Lower leg skin (tissue), 4 donors: Measurements from ENCODE around the gene NRIP2. TPM values are rescaled to one million over a fixed set of nuclear protein-coding genes. Genes with fewer than 3 reads are reported as not detected.

ENCODE experiments used
- DNase-seq, 2 donors: peaks; one replicate each; pipeline ENCODE4 v3.0.0-alpha.2; 2019; ENCODE audit warnings: low spot score in 2 of 2
- H3K4me3 ChIP-seq: fragments of 200-600 bp; sonication (generic); 2 replicates; pipeline ENCODE4 v1.5.1; 2017; ENCODE audit warnings: mild to moderate bottlenecking, low read depth; ENCODE audit not compliant: poor library complexity, severe bottlenecking
- POLR2A ChIP-seq, 2 donors: fragments of 450-650 bp; IDR thresholded peaks; one replicate each; pipeline ENCODE4 v1.6.1; 2016 to 2017; ENCODE audit warnings: antibody characterized with exemption in 2 of 2, mild to moderate bottlenecking in 1 of 2, moderate library complexity in 1 of 2
- WGBS, 2 donors: methylation state at CpG; one replicate each; pipeline ENCODE4 v1.1.5; 2018; 5-methylcytosine and 5-hydroxymethylcytosine counted together
- intact Hi-C: fragments of 100-400 bp; cut with DNase I; formaldehyde crosslinking; loops from one replicate; pipeline ENCODE4 v1.15.0; 2023; ENCODE audit warnings: low total_unique reads
- total RNA-seq, 4 donors: library from RNA; depleted of rRNA; stranded (reverse); fragments of >200 nt; gene quantifications; one replicate each; pipeline ENCODE4 v1.1.0, GENCODE V29; 2016
- TF ChIP-seq, protein P1 (sequence below), 3 donors: fragments of 450-650 bp; IDR thresholded peaks; one replicate each; pipeline ENCODE4 v1.5.1; 2016; ENCODE audit warnings: antibody characterized with exemption in 3 of 3, mild to moderate bottlenecking in 3 of 3, moderate library complexity in 2 of 3

NRIP2 gene
- total RNA-seq, 4 donors from 2014 or later: 0.17 to 1.9 (median 0.79) TPM

DNA sequence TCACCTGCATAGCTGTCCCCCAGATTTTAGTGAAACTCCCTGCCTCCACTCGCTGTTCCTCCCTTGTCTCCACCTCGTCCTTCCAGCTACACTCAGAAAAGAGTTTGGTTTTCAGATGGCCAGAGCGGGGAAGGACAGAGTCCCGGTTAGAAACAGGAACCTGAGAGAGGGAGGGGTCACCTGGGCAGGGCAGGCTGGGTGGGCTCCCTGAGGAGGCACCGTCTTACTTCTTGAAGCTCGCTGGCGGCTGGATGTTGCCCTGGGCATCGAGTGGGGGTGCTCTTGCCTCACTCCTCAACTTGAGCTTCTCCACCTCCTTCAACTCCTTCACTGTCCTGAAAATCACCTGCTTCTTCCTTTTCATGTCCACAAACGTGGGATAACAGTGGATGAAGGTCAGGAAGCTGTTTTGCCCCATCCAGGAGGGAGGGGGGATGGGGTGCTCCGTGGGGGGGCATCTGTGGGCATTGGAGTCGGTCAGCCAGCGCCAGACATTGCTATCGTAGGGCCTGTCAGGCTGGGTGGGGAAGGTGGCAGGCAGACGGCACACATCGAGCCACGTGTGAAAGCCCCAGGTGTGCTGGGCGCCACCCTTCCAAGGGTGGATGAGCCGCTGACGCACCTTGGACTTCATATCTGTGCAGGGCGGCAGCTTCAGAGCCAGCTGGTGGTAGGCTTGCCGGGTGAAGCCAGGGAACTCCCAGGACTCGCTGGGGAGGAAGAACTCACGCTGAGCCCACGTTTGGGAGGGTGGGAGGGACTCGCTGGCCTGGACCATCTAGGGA lies 20.0 kb upstream of the NRIP2 start:
- DNase-seq: no peak
- 69 to 75% methylated on average over 25 of the region's 25 CpGs for WGBS, 2 donors
- TF ChIP-seq, protein P1, sequence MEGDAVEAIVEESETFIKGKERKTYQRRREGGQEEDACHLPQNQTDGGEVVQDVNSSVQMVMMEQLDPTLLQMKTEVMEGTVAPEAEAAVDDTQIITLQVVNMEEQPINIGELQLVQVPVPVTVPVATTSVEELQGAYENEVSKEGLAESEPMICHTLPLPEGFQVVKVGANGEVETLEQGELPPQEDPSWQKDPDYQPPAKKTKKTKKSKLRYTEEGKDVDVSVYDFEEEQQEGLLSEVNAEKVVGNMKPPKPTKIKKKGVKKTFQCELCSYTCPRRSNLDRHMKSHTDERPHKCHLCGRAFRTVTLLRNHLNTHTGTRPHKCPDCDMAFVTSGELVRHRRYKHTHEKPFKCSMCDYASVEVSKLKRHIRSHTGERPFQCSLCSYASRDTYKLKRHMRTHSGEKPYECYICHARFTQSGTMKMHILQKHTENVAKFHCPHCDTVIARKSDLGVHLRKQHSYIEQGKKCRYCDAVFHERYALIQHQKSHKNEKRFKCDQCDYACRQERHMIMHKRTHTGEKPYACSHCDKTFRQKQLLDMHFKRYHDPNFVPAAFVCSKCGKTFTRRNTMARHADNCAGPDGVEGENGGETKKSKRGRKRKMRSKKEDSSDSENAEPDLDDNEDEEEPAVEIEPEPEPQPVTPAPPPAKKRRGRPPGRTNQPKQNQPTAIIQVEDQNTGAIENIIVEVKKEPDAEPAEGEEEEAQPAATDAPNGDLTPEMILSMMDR (IDR thresholded peaks at IDR 0.05): no peak
- TF ChIP-seq POLR2A (IDR thresholded peaks at IDR 0.05): no peak
- no peak overlapping the region for H3K4me3 ChIP-seq
- intact Hi-C loops: loop anchor here (10.0 kb wide), 1 partner anchor 90 kb away; no protein-coding TSS in a partner anchor

DNA sequence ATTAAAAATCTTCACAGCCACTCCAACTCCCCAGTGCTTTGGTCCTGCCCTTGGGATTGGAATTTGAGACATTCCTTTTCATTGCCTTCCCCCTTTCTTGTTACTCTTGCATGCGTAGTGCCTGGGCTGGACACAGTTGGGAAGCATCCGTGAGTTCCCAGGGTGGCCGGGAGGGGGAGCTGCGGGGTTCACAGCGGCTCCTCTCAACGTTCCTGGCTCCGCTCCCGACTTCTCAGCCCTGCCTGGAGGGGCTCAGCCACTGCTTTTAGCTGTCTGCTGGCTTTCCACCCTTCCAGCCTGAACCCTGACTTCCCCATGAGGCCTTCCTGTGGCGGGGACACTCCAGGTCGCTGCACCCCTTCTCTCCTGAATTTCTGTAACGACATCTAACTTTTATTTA lies 18.8 kb upstream of the NRIP2 start:
- peak; percentile 59 to 94 for DNase-seq
- intact Hi-C loops: loop anchor here (10.0 kb wide), 1 partner anchor 91 kb away; no protein-coding TSS in a partner anchor
- no peak overlapping the region for H3K4me3 ChIP-seq
- TF ChIP-seq, protein P1 (IDR thresholded peaks at IDR 0.05): no peak
- TF ChIP-seq POLR2A (IDR thresholded peaks at IDR 0.05): no peak
- WGBS, 2 donors: 18 to 25% methylated on average over 11 of the region's 11 CpGs

DNA sequence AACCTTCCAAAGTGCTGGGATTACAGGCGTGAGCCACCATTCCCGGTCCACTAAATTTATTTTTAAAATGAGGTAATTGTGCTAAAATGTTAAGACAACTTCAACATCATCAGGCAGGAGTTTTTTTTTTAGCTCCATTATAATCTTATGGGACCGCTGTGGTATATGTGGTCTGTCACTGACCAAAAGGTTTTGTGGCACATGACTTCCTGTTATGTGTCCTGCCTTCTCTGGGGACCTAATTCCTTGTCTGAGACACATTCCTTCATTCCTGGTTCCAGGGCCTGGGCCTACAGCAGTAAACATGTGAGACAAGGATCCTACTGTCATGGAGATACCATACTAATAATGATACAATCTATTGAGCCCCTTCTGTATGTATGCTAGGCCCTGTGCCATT lies 17.1 kb upstream of the NRIP2 start:
- intact Hi-C loops: loop anchor here (10.0 kb wide), 1 partner anchor 93 kb away; no protein-coding TSS in a partner anchor
- TF ChIP-seq, protein P1 (IDR thresholded peaks at IDR 0.05): no peak
- TF ChIP-seq POLR2A (IDR thresholded peaks at IDR 0.05): no peak
- DNase-seq: no peak
- no peak overlapping the region for H3K4me3 ChIP-seq
- 86 to 95% methylated on average over 3 of the region's 3 CpGs for WGBS, 2 donors

DNA sequence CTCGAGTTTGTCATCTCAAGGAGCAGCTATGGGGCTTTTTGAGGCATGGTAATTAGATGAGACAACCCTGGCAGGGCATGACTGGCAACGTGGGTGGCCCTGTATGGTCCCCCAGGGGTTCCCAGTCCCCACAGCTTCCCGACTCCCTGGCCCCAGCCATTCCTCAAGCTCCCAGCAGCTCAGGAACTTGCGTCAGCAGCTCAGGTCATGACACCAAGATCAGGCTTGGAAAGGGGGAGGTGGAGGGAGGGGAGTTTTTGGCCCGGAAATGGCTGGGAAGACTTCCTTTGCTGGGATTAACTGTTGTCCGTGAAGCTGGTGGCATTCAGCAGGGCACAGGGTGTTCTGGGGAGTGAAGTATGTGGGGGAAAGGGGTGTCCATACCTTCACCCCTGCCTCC lies 10.4 kb upstream of the NRIP2 start:
- no peak for DNase-seq
- H3K4me3 ChIP-seq: no peak overlapping the region
- 40 to 56% methylated on average over 6 of the region's 6 CpGs for WGBS, 2 donors
- TF ChIP-seq, protein P1 (IDR thresholded peaks at IDR 0.05): no peak
- TF ChIP-seq POLR2A (IDR thresholded peaks at IDR 0.05): no peak
- intact Hi-C loops: no loop called here

DNA sequence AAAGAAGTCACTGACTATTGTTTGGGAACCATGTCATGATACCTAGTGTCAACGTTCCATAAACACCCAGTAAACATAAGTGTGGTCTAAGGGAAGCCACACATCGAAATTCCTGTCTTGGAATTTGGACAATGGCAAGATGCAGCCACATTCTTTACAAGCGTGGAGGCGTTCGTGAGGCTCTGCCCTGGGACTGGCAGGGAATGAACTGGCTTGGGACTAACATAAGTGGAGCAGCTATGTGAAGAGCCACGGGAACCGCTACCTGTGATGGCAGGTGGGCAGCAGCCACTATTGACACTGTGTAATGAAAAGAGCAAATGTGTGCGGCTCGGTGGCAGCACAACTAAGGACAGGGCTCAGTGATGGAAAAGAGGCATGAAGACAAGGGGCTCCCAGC lies 10.0 kb upstream of the NRIP2 start:
- H3K4me3 ChIP-seq: no peak overlapping the region
- intact Hi-C loops: no loop called here
- DNase-seq: no peak
- 81 to 83% methylated on average over 9 of the region's 9 CpGs for WGBS, 2 donors
- no peak for TF ChIP-seq POLR2A (IDR thresholded peaks at IDR 0.05)

DNA sequence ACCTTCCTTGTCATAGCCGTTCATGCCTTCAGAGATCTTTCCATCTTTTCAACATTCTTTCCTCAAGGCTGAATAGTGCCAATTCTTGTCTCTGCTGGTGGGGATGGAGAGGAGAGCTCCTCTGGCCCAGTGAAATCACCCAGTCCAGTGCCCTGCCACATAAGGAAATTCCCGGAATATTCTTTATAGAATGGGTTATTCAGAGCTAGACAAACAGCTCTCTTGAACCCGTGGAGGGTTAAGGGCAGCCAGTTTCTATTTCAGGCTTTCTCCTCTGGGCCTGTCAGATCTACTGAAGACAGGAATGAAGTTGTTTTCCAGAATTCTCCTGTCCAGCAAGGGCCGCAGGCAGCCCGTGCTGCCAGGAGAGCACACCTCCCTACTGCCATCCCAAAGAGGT lies 8.1 kb upstream of the NRIP2 start:
- TF ChIP-seq POLR2A (IDR thresholded peaks at IDR 0.05): no peak
- TF ChIP-seq, protein P1 (IDR thresholded peaks at IDR 0.05): no peak
- intact Hi-C loops: no loop called here
- H3K4me3 ChIP-seq: no peak overlapping the region
- WGBS, 2 donors: 79 to 81% methylated on average over 5 of the region's 5 CpGs
- no peak for DNase-seq
